Activated effector memory CD4-positive, alpha-beta T cell treated with Interleukin-2 at 50 U/mL for 16 hours (primary cell): ENCODE measurements around the gene CCDC70.

ENCODE experiments used
- DNase-seq: peaks from one replicate; pipeline ENCODE4 v3.0.0-alpha.2; 2020

The CCDC70 gene

GRCh38 chr13:51912091-51912490, 50.3 kb downstream of the CCDC70 start:
- DNase-seq, result no peak

GRCh38 chr13:51912511-51913225, 50.9 kb downstream of the CCDC70 start:
- DNase-seq, result no peak

GRCh38 chr13:51913421-51914136, 51.8 kb downstream of the CCDC70 start:
- no peak for DNase-seq

- no peak for DNase-seq
These were observed 52.3 kb downstream of the CCDC70 start for GRCh38 chr13:51914137-51914493.
